ENCODE results near the gene ERMARD.
A peak's percentile ranks its signal among the peaks of the same experiment; 100 is the strongest.

Gene ERMARD

DNA sequence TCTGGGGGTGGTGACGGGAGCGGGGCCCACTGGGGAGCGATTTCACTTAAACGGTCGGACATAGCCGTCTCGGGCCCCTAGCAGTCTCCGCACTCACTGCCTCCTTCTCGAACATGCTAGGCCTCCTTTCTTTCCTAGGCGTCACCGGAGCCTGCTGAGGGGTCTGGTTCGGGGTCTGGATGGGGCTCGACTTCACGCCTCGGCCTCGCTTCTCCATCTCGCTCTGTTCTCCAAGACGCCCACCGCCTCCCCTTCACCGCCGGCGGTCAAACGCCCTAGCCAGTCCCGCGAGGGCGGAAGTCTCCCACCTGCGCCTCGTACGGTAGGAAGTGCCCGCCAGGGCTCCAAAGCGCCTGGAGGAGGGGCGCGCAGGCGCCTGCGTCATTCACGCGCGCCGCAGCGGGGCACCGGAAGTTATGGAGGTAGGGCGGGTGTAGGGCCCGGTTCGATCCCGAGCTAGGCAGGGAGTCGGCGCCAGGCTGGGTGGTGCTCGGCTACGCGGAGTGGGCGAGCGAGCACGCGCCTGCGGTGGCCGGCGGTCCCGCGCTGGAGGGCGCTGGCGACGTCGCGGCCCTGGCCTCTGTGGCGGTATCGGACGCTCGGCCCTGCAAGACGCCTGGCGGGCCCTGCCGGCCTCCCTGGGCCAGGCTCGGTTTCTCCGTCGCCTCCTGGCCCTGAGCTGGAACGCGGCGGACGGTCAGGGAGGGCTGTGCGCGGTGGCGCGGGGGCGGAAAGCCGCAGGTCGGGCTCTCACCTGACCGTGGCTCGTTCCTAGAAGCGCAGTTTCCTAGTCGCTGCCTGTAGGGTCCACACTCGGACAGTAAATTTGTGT is at the start of gene ERMARD, which contains the start of gene DYNLT2:
Gene ERMARD (plus strand): TSS at position 381 of the 832 bp plus-strand sequence. CDS start 36 bp downstream, at position 417.
Gene DYNLT2 (minus strand): TSS at position 331 of the 832 bp plus-strand sequence. CDS start 114 bp downstream, at position 217.
- DNase-seq (ENCODE audit: low read depth), result peak; percentile 90

DNA sequence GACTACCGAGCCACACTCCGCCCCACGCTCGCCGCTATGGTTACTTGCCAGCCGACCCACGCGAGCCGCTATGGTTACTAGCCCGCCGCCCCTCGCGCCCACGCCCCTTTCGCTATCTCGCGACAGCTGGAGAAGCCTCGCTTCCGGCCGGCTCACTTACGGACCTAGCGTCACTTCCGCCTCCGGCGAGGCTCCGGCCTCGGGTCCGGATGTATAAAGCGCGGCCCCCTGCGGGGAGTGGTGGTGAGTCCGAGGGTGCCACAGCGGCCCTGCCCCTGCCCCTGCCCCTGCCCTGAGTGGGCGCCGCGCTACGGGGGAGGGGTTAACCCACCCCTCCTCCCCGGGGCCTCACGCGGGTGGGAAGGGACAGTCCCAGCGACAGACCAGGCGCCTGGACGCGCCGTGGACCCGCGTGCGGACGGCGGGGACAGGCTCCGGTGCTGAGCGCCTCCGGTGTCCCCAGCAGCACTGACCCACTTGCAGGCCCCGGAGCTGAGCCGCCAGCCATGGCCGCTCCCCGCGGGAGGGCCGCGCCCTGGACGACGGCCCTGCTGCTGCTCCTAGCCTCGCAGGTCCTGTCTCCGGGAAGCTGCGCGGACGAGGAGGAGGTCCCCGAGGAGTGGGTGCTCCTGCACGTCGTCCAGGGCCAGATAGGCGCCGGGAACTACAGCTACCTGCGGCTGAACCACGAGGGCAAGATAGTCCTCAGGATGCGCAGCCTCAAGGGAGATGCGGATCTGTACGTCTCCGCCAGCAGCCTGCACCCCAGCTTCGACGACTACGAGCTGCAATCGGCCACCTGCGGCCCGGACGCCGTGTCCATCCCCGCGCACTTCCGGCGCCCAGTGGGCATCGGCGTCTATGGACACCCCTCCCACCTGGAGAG is 49.2 kb upstream of the ERMARD start, which contains the start of the genes C6orf120 and WDR27:
Gene C6orf120 (plus strand): TSS at position 173 of the 886 bp plus-strand sequence. CDS start 334 bp downstream, at position 507.
Gene WDR27 (minus strand): TSS at position 76 of the 886 bp plus-strand sequence. CDS start 13,024 bp downstream, outside the sequence.
- DNase-seq (ENCODE audit: low read depth), result peak; percentile 95

DNA sequence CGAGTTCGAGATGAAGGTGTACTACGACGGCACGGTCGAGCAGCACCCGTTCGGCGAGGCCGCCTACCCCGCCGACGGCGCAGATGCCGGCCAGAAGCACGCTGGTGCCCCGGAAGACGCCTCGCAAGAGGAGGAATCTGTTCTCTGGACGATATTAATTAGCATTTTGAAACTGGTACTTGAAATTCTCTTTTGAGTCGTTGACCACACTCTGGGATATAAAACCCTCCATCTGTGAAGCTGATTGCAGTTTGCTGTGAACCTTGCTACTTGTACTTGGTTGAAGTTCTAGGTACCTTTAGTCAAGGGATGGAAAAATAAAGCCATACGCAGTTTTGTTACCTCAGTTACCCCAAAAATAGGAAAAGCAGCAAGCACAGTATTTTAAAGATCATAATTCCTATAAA is 48.6 kb upstream of the ERMARD start:
- peak; percentile 17 for DNase-seq (ENCODE audit: low read depth)

DNA sequence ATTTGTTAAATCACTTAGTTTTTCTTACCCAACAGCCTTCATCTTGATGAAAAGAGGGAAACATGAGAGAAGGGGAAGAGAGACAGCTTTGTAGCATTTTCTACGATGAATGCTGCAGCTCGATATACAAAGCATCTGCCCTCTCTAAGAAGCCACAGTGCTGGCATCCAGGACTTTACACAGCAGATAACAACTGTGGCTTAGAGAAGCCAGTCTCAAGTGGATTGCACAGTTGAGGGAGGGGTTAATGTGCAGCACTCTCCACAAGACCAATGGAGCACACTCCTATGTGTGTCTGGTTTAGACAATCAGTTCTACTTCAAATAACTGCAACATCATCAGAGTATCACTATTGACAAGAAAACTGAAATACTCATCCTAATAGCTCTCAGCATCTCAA is 43.6 kb upstream of the ERMARD start:
- no peak for DNase-seq (ENCODE audit: low read depth)

DNA sequence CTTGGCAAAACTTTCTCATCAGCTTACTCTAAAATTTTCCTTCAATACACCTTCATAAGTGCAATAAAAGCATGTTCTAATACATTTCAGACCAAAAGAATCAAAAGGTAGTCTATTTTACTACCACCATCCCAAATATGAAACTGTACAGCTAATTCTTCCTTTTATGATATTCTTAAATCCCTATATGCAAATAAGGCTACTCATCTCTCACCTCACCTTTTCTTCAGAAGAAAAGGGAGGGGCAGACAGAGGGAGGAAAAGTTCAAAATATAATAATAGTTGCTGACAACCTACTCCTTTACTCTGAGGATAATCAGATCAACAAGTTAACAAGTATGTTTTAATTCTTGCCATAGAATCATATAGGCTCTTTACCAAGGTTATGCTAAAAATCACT is 42.1 kb upstream of the ERMARD start:
- DNase-seq (ENCODE audit: low read depth), result no peak

DNA sequence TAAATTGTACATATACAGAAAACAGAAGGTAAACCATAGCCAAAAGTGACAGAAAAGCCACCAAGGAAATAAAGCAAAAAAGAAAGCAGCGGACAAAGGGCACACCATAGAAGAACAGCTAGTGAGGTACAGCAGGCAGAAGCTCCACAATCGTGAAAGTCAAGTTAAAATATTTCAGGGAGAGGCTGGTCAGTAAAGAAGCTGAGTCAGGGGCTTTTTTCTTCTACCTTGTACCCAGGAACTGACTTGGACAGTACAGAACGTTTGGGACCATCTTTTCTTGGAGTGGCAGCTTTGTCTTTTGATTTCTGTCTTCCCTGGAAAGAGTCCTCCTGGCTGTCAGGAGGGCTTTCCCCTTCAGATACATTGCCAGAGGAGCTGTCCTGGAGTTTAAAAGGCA is 41.4 kb upstream of the ERMARD start:
- DNase-seq (ENCODE audit: low read depth), result no peak

DNA sequence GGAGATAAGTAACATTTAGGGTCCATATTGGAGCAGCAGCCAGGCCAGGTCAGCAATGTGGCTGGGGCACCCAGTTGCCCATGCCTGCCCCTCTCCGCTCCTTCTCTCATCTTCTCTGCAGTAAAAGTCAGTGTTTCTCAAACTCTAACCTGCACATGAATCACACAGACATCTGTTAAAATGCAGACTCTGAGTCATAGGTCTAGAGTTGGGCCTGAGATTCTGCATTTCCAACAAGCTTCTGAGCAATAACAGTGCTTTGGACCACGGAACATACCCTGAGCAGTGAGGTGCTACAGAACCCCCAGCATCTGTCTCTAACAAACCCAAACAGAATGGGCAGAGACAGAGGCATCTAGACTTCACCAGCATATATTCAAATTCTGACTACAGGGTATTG is 37.2 kb upstream of the ERMARD start:
- DNase-seq (ENCODE audit: low read depth), result no peak

DNA sequence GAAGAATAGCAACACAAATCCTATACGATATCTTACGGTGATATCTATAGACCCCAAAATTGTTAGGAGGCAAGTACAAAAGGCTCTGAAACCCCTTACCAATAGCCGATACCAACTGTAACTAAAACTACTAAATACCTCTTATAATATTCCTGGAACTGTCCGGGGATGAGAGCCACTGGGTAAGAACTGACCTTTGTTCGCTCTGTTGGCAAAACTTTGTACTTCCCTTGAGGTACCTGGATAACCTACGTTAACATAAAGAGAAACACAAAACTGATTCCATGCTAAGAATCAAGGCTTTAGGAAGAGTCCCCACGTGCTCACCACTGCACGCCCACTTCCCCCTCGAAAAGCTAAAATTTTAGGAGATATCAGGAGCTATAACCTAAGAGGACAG is 36.8 kb upstream of the ERMARD start:
- DNase-seq (ENCODE audit: low read depth), result no peak

DNA sequence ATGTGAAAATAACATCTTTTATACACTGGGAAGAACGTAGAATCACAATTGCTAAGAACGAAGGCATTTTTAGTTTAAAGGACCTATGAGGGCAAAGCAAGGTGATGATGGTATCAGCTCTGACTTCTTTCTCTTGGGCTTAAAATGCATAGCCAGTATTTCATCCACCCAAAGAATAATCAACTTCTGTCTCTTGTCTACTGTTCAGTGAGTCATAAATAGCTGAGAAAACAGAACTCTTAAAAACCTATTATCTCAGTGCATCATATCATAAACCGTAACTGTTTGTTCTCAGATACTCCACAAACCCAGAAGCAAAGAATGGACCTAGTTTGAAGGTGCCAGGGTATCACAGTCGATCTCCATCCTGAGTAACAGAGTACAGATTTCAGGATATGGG is 32.3 kb upstream of the ERMARD start:
- no peak for DNase-seq (ENCODE audit: low read depth)

DNA sequence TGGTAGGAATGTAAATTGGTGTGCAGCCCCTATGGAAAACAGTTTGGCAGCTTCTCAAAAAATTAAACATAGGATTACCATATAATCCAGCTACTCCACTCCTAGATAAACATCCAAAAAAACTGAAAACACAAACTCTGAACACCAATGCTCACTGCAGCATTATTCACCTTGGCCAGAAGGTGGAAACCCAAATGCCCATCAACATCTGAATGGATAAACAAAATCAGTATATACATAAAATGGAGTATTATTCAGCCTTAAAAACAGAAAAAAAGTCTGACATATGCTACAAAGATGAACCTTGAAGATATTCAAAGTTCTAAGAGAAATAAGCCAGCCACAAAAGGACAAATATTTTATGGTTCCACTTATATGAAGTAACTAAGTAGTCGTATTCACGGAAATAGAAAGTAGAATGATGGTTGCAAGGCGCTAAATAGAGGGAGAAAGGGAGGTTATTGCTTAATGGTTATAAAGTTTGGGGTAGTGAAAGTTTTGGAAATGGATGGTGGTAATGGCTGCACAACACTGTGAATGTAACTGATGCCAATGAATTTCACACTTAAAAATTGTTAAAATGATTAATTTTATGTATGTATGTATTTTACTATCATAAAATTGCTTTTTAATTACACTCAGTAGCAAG is 31.1 kb upstream of the ERMARD start:
- no peak for DNase-seq (ENCODE audit: low read depth)

DNA sequence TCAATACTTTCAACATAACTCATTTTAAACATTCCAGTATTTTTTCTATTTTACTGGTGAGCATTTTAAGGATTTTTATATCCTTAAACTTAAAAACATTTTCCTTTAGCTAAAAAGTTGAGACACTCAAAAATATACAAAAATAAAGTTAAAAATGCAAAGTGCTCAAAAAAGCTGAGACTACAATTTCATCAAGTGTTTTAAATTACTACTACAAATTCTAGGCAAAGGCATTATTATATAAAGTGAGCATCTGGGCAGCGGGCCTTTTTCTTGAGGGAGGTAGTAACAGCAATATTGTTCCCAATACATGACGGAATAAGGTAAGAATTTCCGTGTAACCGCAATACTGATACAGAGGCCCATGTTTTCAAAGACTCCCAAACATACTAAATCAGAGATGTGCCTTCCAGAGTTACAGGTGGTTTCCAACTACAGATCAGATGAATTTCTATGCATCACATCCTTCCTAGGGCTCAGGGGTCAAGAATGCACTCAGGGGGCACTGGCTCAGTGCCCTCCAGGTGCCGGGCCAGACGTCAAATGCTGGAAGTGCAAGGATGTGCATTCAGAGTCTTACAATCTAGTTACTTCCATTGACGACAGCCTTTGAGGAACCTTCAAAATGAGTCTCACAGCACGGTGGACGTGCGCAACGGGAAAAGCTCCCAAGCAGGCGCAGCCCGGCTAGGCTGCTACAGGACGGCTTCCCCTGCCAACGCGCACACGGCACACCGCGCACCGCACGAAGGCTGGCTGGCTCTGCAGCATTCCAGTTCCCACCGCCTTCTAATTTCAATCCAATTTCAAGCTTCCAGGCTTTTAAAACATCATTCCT is 28.8 kb upstream of the ERMARD start:
- peak; percentile 14 for DNase-seq (ENCODE audit: low read depth)

DNA sequence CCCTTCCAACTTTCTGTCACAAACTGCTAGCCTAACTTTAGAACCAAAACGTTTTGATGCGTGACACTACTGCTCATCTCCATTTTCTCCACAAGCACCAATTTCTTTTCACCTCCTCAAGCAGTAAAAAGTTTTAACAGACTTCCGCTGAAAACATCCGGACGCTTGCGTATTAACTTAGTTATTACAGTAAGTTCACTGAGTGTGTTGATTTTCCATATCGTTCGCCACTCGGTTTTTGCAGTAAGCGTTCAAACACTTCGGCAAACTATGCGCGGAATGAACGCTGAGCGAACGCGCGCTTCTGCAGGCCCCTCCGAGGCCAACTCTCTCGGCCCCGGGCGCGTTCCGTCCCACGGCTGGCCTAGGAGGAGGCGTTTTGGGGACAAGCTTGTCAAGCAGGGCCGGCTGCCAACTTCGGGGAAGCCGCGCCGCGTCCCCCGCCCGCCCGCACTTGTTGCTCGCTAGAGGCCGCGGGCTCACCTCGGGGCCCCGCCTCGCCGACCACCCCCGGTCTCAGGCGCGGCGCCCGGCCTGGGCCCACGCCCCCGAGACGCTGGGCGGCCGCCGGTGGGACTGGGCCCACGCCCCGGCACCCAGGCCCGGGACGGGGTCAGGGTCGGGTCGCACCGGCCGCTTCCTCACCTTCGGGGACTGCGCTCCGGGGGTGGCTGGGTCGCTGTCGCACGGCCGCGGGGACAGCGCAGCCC is 28.1 kb upstream of the ERMARD start:
- DNase-seq (ENCODE audit: low read depth), result peak; percentile 58

DNA sequence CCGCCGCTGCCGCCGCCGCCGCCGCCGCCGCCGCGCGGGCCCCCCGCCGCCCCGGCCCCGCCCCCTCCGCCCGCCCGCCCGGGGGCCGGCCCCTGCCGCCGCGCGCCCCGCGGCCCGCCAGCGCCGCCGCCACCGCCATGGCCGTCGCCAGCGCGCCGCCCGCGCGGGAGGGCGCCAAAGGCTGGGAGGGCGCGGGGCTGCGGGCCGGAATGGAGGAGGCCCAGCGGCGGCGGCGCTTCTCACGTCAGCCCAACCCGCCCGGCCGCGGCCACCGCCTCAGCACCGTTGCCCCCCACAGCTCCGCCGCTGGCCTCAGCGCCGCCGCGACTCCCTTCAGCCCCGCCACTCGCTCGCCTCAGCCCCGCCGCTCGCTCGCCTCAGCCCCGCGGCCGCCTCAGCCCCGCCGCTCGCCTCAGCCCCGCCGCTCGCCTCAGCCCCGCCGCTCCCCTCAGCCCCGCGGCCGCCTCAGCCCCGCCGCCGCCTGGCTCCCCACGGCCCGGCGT is 27.4 kb upstream of the ERMARD start:
- DNase-seq (ENCODE audit: low read depth), result peak; percentile 35

DNA sequence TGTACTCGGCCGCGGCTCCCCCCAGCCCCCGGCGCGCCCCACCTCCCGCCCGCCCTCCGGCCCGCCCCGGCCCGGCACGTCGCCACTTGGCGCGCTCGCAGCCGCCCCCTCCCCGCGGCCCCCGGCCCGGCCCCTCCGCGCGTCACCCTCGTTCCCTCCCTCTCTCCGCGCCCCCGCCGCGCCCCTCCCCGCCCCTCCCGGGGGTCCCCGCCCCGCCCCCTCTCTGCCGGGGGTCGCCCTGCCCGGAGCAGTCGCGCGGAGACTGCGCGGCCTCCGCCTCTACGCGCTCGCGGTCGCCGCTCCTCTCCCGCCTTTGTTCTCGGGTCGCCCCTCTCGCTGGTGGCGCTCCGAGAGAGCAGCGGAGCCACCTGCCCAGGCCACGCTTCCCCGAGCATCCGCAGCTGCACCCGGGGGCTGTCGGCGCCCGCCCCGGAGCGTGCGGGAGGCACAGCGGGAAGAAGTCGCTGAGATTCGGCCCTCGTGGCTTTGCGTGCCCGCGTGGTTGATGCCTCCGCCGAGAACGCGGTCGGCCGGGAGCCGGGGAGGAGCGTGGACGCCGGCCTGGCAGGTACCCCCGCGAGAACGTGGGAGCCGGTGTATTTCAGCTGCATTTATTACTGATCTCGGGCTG is 26.8 kb upstream of the ERMARD start, which contains the start of gene PHF10:
Gene PHF10 (minus strand): TSS at position 7 of the 631 bp plus-strand sequence. CDS start 569 bp downstream, outside the sequence.
- peak; percentile 65 for DNase-seq (ENCODE audit: low read depth)

DNA sequence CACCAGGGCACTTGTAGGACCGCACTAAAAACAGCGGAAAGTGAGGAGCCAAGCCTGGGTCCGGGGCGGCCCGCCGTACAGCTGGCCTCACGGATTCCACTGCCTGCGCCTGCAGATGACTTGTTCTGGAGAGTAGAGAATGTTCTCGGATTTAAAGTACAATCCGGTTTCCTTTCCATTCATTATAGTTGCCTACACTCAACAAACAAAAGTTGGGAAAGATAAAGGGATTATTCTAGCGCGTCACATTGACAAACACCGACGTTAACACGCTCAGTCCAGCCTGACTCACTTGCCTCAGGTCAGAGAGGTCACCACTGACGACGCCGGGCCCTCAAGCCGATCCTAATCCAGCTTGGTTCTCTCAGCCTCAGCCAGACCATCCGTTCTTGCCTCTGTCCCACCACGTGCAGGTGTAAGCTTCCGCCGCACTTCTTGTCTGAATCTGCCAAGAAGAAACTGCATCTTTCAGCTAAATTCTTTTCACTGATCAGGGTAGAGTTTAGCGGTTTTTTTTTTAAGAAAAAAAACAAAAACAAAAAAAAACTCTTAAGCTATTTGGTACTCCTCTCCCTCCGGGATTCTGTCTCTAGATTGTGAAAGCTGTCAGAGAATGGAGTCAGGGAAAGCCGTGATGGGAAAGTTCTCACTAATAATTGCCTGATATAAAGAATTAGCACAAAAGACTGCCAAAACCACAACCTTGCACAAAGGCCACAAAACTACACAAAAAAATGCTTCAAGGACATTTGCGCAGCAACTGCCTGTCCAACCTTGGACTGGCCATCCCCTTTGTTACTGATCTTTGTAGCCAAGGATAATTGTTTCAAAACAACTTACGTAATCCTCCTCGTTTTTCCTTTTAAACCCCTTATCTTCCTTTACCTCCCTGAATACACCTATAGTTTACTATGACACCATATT is 26.0 kb upstream of the ERMARD start:
- no peak for DNase-seq (ENCODE audit: low read depth)

DNA sequence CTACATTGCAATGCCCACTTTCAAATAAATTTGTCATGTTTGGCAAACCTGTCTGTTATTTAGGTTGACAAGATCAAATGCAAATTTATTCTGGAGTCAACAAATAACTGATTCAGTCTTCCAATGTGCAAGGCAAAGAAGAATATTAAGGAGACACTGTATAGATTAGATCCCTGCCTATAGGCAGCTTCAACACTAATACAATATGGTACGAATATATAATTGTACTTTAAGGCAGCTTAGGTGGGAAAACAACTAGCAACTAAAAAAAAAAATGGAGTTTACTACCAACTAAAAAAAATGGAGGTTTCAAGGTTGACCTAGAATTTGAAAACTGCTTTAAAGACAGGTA is 25.4 kb upstream of the ERMARD start:
- no peak for DNase-seq (ENCODE audit: low read depth)

DNA sequence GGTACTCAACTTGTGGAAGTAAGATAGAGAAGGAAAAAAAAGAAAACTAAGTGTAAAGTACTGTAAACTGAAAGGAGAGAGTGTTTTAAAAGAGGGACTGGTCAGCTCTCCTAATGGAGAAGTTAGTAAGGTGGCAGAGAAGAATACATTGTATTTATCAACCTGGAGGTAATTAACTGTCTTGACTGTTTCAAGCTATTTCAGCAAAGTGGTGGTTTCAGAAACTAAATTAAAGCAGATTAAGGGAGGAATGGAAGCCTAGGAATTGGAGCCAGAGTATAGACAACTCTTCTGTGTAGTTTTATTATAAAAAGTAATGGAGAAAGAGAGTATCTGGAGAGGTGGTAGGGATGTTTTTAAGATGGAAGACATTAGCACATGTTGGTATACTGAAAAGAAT is 24.5 kb upstream of the ERMARD start:
- no peak for DNase-seq (ENCODE audit: low read depth)

DNA sequence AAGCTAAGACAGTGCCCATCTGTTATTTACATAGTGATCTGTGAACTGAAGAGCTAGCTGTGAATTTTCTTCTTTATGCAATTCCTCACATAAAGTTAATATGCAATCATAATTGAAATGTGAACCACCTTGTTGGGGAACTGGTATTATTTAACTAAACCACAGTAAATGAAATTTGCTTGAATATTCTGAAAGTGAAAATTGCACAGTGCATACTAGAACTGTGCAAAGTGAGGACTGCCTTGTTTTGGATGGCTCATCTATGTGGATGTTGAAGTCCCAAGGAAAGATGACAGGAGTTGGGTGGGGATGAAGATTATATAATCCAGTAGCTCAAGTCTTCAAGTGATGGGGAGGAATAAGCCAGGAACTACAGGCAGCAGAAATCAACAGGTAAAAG is 21.5 kb upstream of the ERMARD start:
- DNase-seq (ENCODE audit: low read depth), result no peak

All from activated T-helper 1 cell treated with Interleukin-2 at 50 U/mL for 16 hours (primary cell).